Fibroblast of skin of back (primary cell): ENCODE results near the gene TAF1B.
"Not testable (repeated sequence)": the region's sequence is repeated elsewhere in the genome, so short reads cannot be mapped to it uniquely, and the experiment has no call there.

Source experiments
- DNase-seq: peaks from one replicate; pipeline ENCODE4 v3.0.0-alpha.2; 2013

Gene TAF1B

DNA sequence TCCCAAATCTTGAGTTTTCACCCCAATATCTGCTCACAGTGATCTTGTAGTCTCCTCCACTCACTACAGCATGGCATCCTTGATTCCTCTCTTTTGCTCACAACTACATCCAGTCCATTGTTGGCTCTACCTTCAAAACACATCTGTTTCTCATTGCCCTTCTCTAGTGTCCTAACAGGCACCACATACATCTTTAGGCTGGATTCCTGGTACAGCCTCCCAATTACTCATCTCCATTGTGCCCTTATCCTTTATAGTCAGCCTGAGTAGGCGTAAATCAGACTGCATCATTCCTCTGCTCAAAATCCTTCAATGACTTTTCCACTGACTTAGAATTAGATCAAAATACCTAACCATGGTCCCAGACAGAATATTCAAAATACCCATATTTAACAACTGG is 10.7 kb upstream of the TAF1B start:
- DNase-seq = peak; percentile 43

DNA sequence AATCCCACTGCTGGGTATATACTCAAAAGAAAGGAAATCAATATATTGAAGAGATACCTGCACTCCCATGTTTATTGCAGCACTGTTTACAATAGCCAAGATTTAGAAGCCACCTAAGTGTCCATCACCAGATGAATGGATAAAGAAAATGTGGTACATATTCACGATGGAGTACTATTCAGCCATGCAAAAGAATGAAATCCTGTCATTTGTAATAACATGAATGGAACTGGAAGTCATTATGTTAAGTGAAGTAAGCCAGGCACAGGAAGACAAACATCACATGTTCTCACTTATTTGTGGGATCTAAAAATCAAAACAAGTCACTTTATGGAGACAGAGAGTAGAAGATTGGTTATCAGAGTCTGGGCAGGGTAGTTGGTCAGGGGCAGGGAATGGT is 8.2 kb upstream of the TAF1B start:
- DNase-seq = not testable (repeated sequence)

DNA sequence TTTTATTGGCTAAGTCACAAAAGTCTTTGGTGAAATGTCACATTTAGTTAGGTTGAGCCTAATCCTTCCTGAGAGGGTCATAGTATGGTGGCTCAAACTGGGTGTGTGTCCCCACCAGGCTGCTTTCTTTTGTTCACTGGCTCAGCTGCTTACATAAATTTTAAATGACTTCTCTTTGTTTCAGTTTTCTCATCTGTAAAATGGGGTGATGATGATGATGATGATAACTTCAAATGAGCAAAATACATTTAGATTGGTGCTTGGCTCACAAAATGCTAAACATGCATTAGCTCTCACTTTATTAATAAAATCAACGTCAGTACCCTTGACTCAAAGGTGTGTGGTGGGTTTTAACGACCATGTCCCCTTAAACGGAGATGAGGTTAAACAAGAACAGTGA is 7.2 kb upstream of the TAF1B start:
- DNase-seq = no peak

DNA sequence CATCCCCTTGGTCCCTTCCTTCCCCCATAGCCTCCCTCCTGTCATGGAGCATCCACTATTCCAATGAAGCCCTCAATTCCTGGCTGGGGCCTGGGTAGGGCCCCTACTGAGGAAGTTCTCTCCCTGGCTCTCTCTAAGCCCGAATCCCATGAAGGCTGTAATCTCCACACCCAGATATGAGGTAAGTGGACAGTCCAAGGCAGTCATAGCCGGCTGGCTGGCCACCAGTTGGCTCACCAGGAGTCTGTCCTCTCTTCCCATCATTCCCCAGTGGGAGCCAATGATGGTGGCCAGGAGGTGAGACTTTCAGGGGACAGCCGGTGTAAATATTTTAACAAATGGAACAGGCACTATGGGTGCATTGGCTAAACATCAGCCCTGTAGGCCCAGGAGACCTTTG is 6.8 kb upstream of the TAF1B start:
- DNase-seq = no peak

DNA sequence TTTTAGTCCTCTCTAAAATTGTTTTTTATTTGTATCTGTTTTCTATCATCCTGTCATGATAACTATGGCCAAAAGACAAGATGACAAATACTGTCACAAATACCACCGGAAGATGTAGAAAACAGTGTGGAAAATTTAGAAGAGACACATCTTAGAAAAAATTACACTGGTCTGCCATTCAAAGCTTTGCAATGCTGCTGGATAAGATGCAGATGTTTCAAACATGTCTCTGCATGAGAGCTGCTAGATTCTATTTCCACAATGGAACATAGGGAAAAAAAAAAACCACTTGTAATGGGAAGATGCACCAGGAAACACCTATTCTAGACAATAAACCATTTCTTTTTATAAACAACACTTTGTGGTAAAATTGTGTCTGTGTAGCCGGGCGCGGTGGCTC is 5.8 kb upstream of the TAF1B start:
- no peak for DNase-seq

DNA sequence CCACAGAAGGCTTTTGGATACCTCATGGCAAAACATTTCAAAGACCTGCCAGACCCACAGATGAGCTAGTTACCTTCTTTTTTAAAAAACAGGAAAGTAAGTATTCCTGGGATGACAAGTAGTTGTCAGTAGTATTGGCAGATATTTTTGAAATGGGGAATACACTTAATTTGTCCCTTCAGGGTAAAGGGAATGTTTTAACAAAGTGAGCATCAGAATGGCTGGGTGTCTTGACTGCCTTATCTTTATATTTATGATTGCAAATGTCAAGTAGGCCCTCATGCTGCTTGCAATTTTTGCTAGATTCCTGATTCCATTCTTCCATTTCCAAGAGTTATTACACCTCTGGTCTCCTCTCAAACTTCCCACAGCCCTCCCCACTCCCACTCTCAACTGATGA is 4.9 kb upstream of the TAF1B start:
- no peak for DNase-seq

DNA sequence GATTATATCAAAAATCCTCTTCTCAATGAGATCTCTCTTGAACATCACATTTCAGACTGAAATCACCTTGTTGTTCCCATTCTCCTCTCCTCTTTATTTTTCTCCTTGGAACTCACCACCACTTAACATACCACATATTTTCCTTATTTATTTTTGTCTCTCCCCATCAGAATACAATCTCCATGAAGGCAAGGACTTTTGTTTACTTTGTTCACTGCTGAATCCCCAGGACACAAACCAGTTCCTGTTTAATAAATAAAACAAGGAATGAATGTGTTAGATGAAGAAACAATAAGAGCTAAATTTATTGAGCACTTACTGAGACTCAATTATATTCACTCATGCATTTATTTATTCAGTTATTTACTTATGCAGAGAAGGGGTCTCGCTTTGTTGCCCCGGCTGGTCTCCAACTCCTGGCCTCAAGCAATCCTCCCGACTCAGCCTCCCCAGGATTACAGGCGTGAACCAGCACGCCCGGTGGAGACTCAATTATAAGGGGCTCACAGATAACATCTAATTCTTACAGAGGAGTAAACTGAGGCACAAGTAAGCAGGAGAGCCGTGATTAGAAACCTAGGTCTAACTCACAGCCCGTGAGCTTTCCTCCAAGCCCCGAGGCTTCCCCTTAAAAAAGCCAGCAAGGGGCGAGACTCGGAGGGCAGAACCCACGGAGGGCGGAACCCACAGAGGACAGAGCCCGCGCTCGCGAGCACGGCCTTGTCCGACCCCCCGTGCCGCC is 616 bp upstream of the TAF1B start:
- no peak for DNase-seq

DNA sequence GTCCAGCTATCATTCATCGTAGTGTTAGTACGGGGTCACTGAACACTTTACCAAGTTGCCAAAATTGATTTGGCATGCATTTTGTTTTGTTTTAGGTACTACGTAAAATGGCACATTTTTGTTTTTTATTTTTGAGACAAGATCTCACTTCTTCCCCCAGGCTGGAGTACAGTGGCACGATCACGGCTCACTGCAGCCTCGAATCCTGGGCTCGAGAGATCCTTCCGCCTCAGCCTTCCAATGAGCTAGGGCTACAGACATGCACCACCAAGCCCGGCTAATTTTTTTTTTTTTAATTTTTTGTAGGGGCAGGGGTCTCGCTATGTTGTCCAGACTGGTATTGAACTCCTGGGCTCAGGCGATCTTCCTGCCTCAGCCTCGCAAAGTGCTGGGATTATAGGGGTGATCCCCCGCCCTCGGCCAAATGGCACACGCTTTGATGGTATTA is 786 bp downstream of the TAF1B start:
- peak; percentile 58 for DNase-seq

DNA sequence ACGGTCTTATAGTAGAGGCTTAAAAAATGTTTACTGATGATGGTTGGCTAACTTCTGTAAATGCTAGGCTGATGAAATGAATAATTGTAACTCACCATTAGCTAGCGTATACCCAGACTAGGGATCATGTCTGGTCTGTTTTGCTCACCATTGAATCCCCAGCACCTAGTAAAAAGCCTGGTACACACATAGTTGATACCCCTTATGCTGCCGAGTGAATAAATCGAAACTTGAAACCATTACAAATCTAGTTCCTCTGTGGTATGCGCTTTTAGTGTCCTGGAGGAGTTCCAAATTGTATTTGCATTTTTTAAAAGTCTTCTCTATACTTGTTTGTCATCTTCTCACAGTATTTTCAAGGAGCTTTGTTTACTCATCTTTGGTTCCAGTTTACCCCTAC is 1.3 kb downstream of the TAF1B start:
- DNase-seq = peak; percentile 46

DNA sequence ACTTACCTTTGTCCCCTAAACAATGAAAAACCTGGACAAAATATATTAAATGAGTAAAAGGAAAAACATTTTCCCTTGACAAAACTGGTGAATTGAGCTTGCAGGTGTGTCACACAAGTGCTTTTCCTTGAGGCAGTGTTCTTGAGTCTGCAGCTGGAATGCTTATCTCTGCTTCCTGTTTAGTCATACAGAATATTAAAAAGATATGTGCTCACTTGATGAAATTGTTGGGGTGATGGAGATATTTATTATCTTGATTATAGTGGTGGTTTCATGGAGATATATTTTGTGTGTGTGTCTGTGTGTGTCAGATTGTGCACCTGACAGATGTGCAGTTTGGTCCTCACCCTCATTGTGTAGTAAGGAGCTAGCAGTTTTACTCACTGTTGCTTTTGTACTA is 3.3 kb downstream of the TAF1B start:
- no peak for DNase-seq

DNA sequence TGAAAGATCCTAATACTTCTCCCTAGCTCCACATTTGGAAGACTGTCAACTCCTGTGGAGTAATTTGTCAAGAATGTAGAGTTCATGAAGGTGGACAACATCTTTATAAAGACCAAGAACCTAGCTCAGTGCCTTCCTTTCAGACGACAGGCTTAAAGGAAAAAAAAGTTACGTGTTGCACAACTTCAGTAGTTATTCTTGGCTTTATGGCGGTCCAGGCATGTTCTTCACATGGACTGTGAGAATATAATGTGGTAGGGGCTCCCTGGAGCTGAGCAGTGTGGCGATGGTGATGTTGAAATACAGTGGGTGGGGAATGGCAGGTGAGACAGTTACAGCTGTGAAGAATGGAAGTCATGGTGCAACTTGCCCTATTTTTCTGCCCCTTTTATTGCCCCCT is 3.9 kb downstream of the TAF1B start:
- no peak for DNase-seq

DNA sequence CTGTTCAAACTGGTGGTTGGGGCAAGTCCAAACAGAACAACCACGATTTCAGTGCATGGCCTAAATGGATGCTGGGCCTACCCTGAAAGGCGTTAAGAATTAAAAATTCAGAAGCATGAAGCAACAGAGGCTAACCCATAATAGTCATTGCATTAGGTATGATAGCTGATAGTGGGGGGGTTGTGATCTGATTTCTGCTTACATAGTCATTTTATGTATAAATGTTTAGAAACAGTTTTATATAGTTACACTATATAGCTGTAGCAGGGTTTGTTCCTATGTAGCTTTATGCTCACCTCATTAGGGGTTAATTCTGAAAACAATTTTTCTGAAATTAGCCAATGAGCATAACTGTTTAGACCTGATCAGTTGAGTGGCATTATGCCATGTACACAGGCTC is 9.6 kb downstream of the TAF1B start:
- no peak for DNase-seq

DNA sequence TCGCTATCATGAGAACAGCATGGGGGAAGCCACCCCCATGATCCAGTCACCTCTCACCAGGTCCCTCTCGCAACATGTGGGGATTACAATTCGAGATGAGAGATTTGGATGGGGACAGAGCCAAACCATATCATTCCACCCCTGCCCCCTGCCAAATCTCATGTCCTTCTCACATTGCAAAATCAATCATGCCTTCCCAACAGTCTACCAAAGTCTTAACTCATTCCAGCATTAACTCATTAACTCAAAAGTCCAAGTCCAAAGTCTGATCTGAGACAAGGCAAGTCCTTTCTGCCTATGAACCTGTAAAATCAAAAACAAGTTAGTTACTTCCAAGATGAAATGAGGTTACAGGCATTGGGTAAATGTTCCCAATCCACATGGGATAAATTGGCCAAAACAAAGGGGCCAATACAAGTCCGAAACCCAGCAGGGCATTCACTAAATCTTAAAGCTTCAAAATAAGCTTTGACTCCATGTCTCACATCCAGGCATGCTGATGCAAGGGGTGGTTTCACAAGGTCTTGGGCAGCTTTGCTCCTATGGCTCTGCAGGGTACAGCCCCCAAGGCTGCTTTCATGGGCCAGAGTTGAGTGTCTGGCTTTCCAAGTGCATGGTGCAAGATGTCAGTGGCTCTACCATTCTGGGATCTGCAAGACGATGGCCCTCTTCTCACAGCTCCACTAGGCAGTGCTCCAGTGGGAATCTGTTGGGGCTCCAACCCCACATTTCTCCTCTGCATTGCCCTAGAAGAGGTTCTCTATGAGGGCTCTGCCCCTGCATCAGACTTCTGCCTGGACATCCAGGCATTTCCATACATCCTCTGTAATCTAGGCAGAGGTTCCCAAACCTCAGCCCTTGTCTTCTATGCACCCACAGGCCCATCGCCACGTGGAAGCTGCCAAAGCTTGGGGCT is 14.8 kb downstream of the TAF1B start:
- DNase-seq = no peak

DNA sequence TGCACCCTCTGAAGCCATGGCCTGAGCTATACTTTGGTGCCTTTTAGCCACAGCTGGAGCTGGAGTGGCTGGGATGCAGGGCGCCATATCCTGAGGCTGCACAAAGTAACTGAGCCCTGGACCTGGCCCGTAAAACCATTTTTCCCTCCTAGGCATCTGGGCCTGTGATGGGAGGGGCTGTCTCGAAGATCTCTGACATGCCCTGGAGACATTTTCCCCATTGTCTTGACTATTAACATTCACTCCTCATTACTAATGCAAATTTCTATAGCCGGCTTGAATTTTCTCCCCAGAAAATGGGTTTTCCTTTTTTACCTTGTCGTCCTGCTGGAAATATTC is 15.4 kb downstream of the TAF1B start:
- DNase-seq = no peak

DNA sequence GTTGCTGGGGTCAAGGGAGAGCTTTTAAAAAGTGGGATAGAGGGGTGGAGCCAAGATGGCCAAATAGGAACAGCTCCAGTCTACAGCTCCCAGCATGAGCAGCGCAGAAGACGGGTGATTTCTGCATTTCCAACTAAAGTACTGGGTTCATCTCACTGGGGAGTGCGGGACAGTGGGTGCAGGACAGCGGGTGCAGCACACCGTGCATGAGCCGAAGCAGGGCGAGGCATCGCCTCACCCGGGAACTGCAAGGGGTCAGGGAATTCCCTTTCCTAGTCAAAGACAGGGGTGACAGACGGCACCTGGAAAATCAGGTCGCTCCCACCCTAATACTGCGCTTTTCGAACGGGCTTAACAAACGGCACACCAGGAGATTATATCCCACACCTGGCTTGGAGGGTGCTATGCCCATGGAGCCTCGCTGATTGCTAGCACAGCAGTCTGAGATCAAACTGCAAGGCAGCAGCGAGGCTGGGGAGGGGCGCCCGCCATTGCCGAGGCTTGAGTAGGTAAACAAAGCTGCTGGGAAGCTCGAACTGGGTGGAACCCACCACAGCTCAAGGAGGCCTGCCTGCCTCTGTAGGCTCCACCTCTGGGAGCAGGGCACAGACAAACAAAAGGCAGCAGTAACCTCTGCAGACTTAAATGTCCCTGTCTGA is 17.8 kb downstream of the TAF1B start:
- DNase-seq = not testable (repeated sequence)

DNA sequence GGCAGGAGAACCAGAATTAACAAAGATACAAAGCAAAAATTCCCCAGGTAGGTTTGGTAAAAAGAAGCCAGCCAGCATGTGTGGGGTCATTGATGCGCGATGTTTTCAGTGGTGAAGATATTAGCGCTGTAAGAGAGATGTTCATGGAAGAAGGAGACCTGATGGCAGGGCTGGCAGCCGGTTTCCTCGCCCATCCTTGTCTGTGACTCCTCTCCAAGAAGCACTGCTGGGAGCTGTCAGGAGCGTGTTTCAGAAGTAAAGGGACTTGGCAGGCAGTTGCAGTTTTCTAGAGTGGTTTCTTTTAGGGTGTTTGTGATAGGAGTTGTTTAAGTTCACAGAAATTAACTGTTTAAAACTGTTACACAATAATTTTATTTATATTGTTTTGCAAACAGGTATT is 24.6 kb downstream of the TAF1B start:
- DNase-seq = no peak

DNA sequence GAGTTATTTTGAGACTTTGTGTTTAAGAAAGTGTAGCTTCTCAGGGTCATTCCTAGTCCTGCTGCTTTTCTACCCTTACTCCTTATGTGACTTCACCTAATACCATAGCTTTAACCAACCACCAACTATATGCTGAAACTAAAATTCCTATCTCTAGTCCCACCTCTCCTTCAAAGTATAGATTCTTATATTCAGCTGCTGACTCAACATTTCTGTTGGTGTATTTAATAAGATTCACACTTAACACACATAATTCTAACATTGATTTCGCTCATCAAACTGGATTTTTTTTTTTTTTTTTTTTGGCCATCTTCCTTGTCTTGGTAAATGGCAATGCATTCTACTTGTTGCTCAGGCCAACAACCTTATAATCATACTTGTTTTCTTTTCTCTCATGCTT is 30.1 kb downstream of the TAF1B start:
- no peak for DNase-seq

DNA sequence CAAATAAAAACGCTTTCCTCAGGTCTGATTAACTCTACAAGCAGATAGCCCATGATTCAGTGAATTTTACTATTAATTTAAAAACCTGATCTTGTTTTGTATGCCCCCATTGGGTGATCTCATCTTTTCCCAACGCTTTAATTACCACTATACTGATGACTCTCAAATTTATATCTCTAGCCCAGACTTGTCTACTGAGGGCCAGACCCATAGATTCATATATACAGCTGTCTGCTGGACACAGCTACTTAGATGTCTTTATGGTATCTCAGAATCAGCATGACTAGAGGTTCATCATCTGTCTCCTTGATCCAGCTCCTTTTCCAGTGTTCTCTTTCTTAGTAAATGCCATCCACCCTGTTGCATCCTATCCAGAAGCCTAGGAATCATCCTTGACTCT is 33.8 kb downstream of the TAF1B start:
- no peak for DNase-seq

DNA sequence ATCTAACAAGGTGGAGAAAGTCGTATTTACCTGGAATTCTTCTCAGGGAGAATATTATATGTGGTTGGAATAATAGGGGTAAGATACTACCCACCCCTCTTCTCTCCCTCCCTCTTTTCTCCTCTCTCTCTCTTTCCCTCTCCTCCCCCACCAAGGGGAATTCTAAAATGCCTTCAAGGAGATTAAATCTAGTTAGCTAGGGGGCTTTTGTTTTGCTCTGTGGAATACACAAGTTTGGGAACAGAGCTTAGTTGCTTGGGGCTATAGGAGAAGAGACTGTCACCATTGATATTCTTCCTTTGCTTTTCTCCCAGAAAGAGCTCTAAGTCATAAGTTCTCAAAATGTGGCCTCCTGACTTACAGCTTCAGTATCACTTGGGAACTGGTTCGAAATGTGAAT is 34.5 kb downstream of the TAF1B start:
- DNase-seq = no peak

DNA sequence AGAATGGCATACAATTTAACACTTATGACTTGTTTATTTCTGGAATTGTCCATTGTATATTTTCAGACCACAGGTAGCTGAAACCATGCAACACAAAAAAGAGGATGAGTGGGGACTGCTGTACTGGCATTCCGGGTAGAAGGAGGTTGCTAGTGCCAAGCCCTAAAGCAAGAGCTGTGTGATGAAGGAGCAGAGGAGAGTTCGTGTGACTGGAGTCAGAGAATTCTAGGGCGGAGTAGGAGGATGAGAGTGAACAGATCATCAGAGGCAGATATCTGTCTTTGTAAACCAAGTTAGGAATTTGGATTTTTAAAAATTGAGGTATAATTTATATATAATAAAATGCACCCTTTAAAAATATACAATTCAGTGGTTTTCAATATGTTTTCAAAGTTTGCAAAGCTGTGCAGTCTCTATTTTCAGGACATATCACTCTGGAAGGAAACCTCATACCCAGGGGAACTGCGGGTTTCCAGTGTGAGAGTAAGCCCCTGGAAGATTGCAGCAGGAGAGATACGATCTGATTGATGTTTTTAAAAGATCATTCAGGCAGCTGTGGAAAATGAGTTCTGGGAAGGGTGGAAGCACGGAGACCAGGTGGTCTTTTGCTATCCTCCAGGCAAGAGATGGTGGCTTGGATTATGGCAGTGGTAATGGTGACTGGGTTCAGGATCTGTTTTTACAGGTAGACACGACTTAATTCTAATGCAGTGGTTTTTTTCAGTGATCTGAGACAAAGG is 36.4 kb downstream of the TAF1B start:
- DNase-seq = no peak

DNA sequence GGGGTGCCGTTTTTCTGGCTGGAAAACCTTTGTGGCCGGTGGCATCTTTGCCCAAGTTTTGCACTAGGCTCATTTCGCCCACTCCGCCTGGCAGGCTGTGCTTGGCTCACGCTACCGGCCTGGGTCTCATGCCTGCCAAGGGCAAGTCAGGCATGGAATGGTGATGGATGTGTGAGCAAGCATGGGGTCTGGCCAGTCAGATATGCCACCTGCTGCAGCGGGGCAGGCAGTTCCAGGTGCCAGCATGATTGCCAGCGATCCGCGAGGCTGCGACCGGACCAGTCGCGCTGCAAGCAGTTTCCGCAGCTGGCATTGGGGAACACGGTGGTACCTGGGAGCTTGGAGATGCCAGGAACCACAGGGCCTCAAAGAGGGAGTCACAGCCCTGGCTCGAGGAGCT is 40.6 kb downstream of the TAF1B start:
- DNase-seq = no peak

DNA sequence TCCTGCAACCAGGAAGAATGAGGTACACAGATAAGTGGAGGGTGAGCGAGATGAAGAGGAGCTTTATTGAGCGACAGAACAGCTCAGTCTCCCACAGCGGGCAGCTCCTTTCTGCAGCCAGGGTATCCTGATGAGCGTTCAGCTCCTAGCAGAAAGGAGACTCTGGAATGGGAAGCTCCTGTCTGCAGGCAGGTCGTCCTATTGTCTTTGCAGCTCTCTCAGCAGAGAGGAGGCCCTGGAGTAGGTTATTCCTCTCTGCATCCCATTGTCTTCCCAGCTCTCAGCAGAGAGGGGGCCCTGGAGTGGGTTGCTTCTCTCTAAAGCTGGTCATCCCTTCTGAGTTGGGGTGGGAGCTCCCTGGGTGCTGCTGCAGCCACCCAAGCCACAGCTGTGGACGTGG is 41.2 kb downstream of the TAF1B start:
- no peak for DNase-seq
